HT1080 (cell line): Measurements from ENCODE around the gene RASGEF1C. TPM values are rescaled to one million over a fixed set of nuclear protein-coding genes. Genes with fewer than 3 reads are reported as not detected.
A peak's percentile ranks its signal among the peaks of the same experiment; 100 is the strongest.
"Not testable (repeated sequence)": the region's sequence is repeated elsewhere in the genome, so short reads cannot be mapped to it uniquely, and the experiment has no call there.

Source experiments
- DNase-seq: peaks from one replicate; pipeline ENCODE4 v3.0.0-alpha.2; 2015; ENCODE audit warnings: low read depth
- total RNA-seq: library from RNA; depleted of rRNA; stranded (reverse); fragments of >200 nt; shearing (Covaris generic); gene quantifications from 2 replicates; pipeline ENCODE4 v1.2.3, GENCODE V29; 2014

The RASGEF1C gene
- total RNA-seq, 1 experiment from 2014 or later: not detected

DNA sequence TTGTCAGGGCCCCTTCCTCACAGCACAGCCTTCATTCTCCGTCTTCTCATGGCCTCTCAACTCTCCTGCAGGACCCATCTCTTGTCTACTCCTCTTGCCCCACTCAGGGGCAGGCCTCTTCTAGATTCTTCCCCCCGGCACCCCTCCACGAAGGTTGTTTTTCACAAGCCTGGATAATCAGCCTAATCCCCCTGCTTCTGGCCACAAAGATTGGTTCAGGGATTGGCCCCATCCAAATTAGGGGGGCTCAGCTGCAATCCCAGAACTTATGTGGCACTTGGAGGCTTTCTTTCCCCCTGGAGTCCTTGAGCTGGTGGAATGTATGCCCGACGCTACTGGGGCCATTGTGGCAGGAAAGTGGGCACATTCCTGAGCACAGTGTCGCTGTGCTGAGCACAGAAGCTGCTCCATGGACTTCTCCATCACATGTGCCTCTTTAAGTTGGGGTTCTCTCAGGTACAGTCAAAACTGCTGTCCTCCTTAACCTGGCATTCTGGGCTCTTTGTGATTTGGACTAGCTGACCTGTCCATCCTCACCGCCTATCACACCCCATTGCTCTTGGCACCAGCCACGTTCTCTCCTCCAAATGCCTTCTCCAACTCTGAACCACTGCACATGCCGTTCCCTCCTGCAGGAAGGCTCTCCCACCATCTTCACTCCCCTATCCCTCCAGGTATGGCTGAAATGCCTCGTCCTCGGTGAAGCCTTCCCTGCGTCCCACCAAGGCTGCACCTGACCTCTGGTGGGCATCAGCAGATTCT lies 70.6 kb downstream of the RASGEF1C start:
- no peak for DNase-seq

DNA sequence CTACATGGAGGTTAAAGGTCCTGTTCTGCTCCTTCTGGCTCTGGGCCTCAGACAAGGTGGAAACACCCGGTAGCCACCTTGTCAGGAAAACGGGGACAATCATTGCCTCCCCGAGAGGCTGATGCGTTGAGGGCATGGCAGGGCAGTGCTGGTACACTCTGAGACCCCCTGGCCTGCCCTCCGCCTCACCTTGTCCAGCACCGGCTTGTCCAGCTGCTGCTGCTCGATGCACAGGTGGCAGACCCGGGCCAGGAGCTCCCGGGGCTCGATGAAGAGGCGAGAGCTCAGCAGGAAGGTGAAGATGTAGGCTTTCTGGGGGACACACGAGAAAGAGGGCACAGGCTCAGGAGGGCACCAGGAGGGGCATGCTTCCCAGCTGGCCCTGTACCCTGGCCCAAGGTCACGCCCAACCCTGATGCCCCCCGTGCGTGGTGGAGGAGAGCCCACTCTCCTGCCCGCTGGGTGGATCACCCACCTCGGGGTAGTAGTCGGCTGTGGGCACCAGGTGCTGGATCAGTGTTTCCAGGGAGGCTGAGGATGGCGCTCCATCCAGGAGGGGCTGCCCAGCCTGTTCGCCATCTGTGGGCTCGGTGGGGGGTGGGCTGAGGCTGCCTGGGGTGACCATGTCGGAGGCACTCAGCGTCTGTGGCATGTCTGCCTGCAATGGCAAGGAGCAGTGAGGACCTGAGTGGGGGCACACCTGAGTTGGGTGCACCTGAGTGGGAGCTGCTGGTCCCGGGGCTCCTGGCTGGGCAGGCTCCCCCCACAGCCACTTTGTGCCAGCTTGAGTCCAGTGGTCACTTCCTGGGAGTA lies 71.4 kb downstream of the RASGEF1C start:
- DNase-seq: no peak

DNA sequence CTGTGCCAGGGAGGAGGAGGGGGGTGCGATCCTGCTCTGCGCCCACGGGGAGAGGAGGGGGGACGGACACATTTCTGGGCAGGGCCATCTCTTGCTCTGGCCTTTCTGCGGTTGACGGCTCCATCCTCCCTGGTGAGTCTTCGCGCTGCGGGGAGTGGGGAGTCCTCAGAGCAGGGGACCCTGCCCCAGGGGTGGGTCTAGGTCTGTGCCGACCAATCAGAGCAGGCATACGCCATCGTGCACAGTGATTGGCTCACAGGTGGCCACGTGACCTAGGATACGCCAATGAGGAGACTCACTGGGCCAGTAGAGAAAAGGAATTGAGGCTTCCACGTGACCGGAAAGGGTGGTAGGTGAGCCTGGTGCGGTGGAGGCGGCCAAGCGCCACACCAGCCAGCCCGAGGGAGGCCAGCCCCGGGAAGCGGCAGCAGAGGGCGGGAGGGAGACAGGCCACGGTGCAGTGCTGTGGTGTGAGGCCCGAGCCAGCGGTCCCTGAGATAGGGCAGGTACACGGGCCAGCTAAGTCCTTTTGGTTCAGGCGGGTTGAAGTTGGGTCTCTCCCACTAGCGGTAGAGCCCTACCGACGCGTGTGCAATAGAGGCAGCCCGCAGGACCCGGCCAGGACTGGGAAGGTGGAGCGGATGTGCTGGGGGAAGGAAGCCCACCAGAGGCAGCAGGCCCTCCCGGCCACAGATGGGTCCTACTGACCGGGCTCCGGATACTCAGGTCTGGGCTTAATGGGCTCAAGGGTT lies 72.2 kb downstream of the RASGEF1C start:
- DNase-seq: no peak

DNA sequence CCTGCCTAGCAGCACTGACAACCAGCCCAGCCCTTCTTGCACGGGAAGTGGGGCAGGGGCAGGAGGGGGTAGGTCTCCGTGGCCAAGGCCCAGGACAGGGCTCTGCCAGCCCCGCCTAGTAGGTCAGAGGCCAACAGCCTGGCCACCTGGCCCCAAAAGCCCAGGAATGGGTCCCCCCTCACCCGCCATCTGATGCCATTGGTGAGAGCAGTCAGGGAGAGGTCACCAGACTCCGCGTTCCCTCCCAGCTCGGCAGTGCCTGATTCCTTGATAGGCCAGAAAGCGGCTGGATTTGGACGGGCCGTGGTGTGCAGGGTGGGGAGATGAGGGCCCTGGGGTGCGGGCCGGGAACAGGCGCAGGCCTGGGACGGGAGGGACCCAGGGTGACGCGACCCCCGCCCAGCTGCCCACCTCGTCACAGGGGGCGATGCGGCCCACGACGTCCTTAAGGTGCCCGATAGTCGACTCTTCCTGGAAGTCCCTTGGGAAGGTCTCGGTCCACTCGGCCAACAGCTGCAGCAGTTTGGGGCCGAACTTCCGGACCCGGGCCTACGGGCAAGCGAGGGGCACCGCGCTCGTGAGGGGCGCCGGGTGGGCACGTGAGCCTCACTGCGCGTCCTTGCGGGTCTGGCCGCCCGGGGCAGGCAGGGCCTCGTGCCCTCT lies 72.9 kb downstream of the RASGEF1C start:
- DNase-seq: no peak

- peak; percentile 93 for DNase-seq
These were observed 73.7 kb downstream of the RASGEF1C start for GRCh38 chr5:180135128-180135955.

GRCh38 chr5:180133971-180134508 lies 75.0 kb downstream of the RASGEF1C start:
- DNase-seq: no peak

DNA sequence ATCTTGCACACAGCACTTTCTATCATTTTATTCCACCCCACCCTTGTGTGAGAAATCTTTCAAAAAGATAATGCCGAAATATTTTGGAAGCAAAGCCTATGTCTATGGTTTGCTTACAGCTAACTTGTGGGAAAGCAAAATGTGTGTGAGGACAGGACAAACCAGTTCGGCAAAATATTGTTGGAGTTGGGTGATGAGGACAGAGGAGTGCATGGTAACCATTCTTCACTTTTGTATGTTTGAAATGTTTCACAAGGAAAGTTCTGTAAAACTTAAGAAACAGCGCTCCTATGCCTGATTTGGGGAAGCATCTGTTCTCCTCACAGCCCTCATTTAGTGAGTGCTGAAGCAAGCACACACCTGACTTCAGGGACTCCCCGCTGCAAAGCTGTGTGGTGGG lies 75.5 kb downstream of the RASGEF1C start:
- DNase-seq: no peak

DNA sequence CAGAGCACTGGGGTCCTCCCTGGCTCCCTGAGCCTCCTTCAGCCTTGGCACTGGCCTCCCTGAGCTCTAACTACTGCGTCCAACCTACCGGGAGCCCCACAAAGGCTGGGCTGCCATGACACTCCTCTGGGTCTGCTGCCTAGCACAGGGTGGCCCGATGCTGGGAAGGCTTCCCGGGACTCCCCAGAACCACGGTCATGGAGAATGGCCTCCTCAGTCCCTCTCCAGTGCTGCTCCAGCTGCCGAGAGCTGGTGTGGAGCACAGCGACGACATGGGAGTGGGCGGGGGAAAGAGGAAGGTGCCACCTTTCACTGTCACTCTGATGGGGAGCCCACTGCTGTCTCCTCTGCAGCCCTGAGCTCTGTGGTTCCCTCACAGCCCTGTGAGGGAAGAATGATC lies 76.0 kb downstream of the RASGEF1C start:
- no peak for DNase-seq

- no peak for DNase-seq
These were observed 77.9 kb downstream of the RASGEF1C start for GRCh38 chr5:180130876-180131740.

DNA sequence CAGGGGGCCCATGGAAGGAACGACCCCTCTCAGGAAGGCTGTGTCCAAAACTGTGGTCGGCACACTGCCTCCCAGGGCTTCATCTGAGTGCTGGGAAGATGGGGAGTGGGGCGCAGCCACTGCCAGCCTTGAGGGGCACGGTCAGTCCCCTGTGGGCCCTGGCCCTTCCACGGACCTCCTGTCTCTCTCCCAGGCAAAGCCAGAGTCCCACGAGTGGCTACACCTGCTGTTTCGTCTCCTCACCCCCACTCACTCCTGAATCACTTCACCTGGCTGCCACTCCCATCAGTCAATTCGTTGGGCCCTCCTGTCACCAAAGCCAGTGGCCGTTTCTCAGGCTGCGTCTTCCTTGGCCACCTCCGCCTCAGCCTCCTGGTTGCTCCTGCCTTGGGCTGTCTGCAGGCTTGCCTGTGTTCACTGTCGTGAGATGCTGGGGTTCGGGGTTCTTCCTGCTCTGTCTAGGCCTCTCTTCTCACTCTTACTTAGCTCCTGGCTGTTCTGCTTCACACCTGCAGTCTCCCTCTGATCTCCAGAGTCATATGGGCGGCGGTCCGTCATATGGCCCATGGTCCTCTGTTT lies 78.6 kb downstream of the RASGEF1C start:
- DNase-seq: no peak

DNA sequence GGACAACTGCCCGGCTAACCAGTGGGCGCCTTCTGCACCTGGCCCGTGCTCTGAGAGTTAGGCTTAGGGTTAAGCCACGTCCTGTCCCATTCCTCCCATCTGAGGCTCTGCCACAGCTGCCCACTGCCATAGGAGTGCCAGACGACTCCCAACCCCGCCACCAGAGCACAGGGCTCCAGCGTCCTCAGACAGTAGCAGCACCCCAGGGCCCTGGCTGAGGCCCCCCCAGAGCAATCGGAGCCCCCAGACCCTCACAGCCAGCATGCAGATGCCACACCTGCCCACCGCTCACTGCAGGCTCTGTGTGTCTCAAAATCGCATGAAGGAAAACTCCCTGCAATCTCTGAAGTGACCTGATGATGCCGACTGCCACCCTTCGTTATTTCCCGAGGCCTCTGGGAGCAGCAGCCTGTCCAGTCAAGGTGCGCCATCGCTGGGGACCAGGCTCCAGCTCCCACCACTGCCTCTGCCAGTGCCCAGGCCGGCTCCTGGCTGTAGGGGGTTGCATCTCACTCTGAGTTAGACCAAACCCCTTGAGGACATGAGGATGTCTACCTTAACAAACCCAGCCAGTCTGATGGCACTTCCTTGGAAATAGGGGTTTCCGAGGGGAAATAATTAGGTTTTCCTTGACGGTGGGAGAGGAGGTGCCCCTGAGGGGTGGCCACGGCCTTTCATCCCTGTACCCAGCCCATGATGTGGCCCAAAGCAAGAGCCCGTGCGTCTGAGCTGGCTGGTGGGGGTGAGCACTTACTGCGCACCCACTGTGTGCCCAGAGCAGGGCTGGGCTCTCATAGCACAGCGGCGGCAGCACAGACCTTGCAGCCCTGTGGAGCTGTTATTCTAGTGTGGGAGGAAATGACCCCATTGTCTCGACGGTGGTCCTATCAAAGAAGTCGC lies 79.5 kb downstream of the RASGEF1C start:
- no peak for DNase-seq

- no peak for DNase-seq
These were observed 80.2 kb downstream of the RASGEF1C start for GRCh38 chr5:180128671-180129261.

DNA sequence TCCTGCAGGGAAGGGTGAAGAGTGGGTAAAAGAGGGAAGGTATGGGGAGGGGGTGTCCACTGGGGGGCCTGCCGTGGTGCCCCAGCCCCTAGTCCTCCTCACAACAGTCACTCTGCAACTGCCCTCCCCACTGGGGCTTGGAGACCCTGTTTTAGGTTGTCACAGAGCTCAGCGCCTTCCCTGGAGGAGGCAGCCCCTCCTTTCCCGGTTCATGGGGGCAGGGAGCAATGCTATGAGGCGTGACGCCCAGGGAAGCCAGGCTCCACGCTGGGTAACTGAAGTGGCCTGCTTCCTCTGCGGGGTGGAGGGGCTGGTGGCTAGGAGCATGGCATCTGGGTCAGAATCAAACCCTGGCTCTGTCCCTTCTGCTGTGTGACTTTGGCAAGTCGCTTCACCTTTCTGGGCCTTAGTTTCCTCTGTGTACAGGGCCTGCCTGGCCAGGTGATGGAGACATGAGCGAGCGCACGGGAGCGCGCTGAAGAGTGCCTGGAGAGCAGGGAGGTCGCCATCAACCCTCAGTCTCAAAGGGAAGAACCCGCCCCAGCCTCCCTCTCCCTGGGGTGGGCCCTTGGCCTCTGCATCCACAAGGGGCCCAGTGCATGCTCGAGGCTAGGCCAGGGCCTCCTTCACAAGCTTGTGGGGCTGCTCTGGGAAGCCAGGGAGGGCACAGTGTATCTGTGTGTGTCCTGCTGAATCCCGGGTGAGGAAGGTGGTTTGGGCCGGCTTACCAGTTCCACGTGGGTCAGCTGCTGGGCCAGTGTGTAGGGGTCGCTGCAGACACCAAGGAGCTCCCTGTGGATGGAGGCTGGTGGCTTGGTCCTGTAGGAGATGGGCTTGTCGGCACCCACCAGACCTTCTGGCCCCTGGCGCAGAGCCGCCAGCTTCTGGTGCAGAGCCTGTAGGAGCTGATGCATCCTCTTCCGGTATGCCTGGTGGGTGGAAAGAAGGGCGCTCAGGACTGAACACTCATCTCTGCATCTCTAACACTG lies 81.0 kb downstream of the RASGEF1C start:
- no peak for DNase-seq

DNA sequence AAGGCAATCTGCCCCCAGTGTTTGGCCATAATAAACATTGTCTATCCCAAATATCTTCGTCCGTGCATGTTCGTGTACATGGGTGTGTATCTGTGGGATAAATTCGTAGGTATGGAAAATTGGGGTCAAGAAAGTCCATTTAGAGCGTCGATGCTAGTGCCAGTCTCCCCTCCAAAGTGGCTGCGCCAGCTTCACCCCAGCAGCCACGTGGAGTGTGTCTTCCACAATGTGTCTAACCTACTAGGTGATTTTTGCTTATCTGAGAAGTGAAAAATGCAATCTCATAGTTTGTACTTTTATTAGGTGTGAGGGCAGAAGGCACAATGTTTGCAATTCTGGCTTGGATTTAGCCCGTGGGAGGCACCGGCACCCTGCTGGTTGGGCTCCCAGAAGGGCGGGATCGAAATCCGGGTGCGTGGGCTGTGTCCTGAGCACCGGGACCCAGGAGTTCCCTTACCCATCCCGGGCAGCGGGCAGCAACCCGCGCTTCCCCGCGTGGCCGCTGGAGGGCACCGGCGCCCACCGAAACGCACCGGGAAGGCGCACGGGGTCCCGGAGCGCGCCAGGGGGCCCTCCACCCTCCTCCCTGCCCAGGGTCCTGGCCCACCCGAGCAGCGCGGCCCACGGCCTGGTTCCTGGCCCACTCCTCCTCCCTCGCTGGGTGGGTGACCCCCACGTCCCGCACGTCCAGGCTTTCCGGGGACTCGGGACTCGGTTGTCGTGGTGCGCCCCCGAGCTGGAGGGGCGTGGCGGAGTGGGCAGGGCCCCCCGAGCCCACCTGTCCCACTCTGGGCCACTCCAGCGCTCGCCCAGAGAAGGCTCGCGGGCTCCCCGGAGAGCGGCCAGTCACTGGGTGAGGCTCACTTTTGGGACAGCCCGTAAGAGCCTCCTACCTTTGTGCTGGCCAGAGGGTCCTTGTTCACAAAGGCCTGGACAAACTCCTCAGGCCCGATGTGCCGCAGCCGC lies 82.0 kb downstream of the RASGEF1C start:
- DNase-seq: no peak

- DNase-seq: not testable (repeated sequence)
These were observed 82.9 kb downstream of the RASGEF1C start for GRCh38 chr5:180126156-180126555.
